NCI-H187 (cell line): Measurements from ENCODE around the gene ARIH1.

Experiments
- DNase-seq, 2 experiments: peaks; one replicate each; lab custom pipeline; 2025; lab: John Stamatoyannopoulos, UW

ARIH1 gene

GRCh38 chr15:72487070-72487797 is 13.1 kb downstream of the ARIH1 start:
- DNase-seq = no peak

DNA sequence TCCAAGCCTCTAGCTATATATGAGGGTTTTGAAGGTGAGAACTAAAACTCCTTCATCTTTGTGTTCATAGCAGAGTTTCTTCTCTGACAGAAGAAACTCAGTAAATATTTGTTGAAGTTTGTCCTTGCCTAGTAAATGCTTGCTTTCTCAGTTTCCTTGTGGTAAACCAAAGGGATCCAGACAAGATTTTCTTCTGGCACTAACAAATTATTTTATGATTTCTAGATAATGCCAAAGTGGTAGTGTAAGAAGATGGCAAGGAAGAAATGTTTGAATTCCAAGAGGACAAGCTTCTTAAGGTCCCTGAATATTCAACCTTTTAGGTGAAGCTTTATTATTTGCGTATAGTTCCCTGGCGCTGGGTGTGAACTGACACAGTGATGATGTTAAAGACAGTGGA is 14.4 kb downstream of the ARIH1 start:
- DNase-seq = no peak

DNA sequence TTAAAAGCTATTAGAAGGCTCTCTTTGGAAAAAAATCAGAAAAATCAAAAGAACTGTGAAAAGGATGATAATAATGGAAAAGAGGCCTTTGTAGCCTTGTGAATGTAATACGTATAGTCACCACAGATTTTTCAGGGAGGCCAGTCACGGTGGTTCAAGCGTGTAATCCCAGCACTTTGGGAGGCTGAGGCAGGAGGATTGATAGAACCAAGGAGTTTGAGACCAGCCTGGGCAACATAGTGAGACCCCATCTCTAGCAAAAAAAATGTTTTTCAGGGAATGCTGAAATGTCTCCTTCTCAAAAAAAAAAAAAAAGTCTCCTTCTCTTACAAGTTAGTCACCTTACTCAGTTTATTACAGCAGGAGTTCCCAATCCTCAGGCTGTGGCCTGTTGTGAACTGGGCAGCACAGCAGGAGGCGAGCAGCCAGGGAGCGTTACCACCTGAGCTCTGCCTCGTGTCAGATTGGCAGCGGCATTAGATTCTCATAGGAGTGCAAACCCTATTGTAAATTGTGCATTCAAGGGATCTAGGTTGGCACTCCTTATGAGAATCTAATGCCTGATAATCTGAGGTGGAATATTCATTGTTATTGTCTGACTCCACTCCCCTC is 15.9 kb downstream of the ARIH1 start:
- DNase-seq = no peak

DNA sequence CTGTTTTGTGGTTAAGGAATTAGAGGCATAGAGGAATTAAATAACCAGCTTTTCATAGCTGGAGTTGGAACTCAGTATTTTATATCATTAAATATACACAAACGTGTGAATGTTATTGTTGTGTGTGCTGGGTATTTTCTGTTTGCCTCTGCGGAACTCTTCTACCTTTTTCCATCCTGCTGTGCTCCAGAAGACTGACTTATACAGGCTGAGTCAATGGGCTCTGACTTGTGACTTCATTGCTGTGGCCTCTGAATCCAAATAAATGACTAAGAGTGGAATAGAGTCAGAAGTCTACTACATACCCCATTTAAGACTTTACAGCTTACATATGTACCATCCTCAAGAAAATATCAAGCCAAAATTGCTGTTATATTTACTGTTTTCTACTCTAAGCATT is 17.6 kb downstream of the ARIH1 start:
- no peak for DNase-seq

GRCh38 chr15:72492733-72493132 is 18.6 kb downstream of the ARIH1 start:
- DNase-seq = no peak

DNA sequence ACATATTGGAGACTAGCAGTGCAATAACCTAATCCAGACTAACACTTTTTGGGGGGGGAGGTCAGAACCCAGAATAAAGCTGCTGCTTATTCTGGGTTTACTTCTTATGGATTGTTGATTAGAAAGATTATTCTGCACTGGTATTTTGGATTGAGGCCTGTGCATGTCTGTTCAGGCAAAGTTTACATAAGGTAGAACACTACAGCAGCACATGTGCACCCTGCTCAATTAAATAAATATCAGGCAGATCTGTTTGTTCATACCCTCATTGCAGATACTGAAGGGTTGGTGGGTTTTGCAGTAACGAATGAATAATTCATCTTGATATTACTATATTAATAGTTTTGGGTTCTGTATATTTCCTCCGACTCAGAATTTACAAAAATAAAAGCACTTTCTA is 19.1 kb downstream of the ARIH1 start:
- DNase-seq = no peak

DNA sequence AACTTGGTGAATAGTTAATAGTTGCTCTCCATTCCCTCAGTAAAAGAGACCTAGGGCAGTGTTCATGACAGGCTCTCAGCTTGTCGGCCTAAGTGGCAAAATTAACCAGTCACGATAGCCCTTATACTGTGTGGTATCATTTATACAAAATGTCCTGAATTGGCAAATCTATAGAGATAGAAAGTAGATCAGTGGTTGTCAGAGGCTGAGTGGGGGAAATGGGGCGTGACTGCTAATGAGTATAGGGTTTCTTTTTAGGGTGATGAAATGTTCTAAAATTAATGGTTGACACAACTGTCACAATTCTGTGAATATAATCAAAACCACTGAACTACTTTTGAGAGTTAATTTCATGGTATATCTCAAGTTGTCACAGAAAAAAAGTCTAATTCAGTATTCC is 20.9 kb downstream of the ARIH1 start:
- no peak for DNase-seq

GRCh38 chr15:72496783-72497182 is 22.7 kb downstream of the ARIH1 start:
- no peak for DNase-seq

DNA sequence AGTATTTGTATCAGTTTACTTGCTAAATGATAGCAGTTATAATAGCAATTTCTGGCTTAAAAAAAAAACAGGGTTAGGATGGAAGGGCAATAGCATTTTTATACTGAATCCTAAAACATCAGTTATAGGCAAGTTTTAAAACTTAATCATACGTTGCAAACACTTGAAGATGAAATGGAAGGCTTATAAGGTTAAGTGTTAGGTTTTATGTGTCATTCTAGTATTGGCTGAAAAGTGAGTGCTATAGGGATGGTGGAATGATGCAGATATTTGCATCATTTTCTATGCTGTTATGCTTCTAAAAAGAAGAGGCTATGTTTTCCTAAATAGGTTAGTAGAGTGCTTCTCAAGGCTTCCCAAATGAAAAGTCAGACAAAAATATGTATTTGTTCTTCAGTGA is 23.3 kb downstream of the ARIH1 start:
- no peak for DNase-seq

DNA sequence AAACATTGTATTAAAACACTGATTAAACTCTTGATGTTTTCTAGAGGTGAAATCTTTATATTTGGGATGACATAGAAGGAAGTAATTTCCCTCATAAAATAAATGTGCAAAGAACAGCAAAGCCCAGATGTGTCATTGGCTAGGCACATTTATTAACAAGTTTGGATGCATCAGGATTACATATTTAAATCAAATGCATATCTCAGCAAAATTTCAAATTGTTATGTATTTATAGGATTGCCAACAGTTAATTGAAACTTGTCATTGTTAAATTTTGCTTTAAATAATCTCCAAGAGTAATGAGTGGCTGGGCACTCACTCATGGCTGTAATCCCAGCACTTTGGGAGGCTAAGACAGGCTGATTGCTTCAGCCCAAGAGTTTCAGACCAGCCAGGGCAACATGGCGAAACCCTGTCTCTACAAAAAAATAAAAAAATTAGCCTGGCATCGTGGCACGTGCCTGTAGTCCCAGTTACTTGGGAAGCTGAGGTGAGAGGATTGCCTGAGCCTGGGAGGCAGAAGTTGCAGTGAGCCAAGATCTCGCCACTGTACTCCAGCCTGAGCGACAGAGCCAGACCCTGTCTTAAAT is 28.2 kb downstream of the ARIH1 start:
- no peak for DNase-seq

DNA sequence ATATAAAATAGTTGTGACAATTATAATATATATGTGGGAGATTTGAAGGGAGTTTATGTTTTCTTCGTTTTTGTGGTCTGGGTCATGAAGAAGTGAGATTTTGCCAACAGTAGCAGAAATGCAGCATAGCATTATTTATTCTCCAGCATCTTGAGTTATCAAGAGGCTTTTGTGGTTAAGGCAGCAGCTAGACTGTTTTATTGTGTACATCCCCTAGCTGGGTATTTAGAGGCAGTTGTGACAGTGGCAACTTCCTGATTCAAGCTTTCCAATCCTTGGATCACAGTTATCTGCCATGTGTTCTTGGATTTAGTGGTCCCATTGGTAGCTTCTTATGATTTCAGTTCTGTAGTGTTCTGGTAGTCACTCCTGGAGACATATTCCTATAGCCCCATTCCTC is 29.0 kb downstream of the ARIH1 start:
- DNase-seq = no peak

DNA sequence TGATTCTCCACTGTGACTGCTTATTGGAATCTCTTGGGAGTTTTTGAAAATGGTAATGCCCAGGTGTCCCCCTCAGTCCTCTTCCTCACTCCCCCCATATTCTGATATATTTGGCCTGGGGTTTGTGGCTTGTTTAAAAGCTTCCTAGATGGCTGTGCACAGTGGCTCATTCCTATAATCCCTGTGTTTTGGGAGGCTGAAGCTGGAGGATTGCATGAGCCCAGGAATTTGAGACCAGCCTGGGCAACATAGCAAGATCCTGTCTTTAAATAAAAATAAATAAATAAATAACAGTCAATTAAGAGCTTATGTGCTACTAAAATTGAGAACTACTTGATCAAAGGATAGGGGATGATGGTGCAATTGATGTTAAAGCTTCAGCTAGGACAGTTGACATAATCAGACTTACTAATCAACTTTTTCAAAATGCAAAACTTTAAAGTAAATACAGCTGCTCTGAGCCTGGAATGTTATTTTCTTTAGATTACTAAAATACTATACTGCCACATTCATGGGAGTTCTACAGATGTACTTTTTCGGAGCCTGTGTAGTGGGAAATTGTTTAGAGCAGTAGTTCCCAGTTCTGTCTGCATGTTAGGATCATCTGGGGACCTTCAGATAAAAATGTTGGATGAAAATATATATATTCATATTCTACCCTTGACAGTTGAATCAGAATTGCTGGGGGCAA is 33.4 kb downstream of the ARIH1 start:
- DNase-seq = no peak

GRCh38 chr15:72509484-72509883 is 35.4 kb downstream of the ARIH1 start:
- DNase-seq = no peak

GRCh38 chr15:72511536-72511935 is 37.4 kb downstream of the ARIH1 start:
- no peak for DNase-seq

DNA sequence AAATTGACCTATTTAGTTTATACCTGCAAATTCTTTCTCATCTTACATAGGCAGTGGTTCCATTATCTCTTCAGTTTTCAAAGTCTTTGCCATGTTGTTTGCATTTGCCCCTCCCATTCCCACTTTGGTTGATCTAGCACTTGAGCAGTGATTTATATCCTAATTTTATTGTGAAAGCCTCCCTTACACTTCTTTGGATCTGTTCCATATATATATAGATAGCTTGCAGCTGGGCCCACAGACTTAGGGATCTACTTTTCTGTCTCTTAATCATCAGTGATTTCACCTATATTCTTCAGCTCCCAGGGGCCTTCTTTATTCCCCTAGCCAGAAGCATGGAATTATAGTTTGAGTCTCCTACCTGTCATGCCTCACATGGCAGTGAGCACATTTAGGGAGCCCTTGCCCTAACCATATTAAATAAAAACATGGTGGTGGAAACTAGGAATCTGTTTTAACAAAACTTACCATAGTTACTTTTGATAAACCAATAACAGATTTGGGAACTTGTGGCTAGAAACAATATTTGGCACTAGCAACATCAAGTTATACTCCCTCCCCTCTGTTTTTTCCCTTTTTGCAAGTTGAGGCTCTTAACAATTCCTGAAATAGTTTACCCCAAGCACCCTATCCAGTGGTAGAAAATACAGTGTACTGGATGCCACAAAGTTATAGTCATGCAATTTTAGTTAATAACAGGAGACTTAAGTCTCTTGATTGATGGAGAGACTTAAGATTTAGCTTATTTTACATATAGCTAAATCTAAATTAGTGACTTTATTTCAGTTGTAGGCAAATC is 41.7 kb downstream of the ARIH1 start:
- DNase-seq = no peak

DNA sequence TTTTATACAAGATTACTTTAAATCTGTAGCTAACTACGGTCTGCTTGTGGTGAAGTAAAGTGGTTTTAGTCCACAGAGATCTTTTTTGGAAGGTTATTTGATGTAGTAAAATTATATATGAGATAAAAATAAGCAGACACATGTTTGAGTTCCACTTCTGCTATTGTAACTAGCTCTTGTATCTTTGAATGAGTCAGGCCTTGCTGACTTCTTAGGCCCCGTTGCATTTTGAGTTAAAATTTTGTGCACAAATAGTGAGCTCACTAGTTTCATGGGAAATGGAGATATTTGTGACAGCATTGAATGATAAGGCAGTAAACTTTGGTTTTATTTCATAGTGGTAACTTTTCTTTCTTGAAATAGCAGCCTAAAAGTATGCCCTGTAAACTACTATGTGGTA is 42.6 kb downstream of the ARIH1 start:
- no peak for DNase-seq

- no peak for DNase-seq
Observed at GRCh38 chr15:72521682-72522081, 47.6 kb downstream of the ARIH1 start.

- no peak for DNase-seq
Observed at GRCh38 chr15:72532991-72533601, 59.0 kb downstream of the ARIH1 start.

DNA sequence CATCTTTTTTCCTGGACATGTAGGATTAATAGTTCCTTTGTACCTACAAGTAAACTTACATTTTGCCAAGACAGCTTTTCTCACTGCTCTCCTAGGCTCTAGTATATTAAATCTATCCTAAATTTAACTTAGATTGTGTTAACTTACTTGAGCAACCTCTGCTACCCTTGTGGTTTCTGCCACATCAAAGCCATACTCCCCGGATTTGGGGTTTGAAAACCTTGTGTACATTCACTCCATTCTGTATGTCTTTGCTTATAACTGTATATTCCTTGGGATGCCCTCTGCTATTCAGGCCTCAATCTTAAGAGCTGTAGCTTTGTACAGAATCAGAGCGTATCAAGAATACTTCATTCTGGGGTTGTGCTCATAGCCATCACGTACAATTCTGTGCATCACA is 60.4 kb downstream of the ARIH1 start:
- no peak for DNase-seq

DNA sequence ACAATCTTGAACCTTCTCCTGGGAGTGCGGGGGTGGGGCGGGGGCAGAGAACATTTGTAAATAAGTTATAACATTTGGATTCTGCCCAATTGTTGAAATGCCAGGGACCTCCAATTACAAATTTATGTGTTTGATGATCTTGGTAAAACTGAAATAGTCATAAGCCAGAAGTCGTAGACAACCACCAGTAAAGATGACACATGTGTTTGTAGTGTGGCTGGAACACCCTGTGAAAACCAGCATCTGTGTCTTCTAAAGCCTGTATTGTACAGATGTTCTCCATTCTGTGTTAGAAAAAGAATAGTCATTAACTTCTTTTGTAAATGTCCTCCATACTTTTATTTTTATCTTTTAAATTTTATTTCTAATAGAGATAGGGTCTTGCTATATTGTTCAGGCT is 61.8 kb downstream of the ARIH1 start:
- DNase-seq = no peak

- no peak for DNase-seq
Observed at GRCh38 chr15:72536506-72536905, 62.4 kb downstream of the ARIH1 start.

DNA sequence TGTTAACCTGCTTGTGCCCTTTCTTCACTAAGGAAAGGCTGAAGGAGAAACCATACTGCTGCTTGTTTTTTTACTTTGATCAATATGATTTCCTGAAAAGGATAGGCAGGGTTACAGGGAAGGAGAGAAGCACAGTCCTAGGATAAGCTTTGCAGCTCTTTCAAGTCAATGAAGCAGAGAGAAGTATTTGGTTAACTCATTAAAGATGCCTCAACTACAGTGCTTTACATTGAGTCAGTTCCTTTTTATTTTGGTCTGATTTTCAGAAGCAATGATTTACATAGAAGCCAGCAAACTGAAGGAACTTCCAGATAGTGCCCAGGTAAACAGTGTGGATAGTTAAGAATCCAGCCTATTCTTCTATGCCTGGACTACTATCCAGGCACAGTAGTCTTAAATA is 64.8 kb downstream of the ARIH1 start:
- no peak for DNase-seq
